Neuronal stem cell (in vitro differentiated cells): ENCODE results near the gene CARMIL1.

ENCODE experiments used
- DNase-seq: peaks from one replicate; pipeline ENCODE4 v3.0.0-alpha.2; 2013; ENCODE audit warnings: low spot score
- H2AFZ ChIP-seq: one replicate; pipeline ENCODE4 v1.6.1; 2013; ENCODE audit warnings: mild to moderate bottlenecking, low read length, inconsistent platforms
- H2AK5ac ChIP-seq: 2 replicates; pipeline ENCODE4 v1.6.1; 2013; ENCODE audit warnings: low read depth, mild to moderate bottlenecking, inconsistent platforms, low read length, moderate library complexity, mixed read lengths
- H2BK120ac ChIP-seq: 2 replicates; pipeline ENCODE4 v1.6.1; 2013; ENCODE audit warnings: low read depth, mild to moderate bottlenecking, inconsistent platforms, low read length, moderate library complexity, mixed read lengths
- H2BK12ac ChIP-seq: one replicate; pipeline ENCODE4 v1.6.1; 2013; ENCODE audit warnings: low read length, inconsistent platforms
- H2BK15ac ChIP-seq: 2 replicates; pipeline ENCODE4 v1.6.1; 2013; ENCODE audit warnings: mild to moderate bottlenecking, low read length, inconsistent platforms, mixed read lengths
- H2BK5ac ChIP-seq: one replicate; pipeline ENCODE4 v1.6.1; 2013; ENCODE audit warnings: inconsistent platforms, mild to moderate bottlenecking, low read length, moderate library complexity
- H3K14ac ChIP-seq: one replicate; pipeline ENCODE4 v1.6.1; 2013; ENCODE audit warnings: low read length, inconsistent platforms
- H3K18ac ChIP-seq: 2 replicates; pipeline ENCODE4 v1.6.1; 2013; ENCODE audit warnings: low read length, inconsistent platforms
- H3K23ac ChIP-seq: 2 replicates; pipeline ENCODE4 v1.6.1; 2013; ENCODE audit warnings: low read depth, mild to moderate bottlenecking, mixed read lengths, low read length, inconsistent platforms; ENCODE audit not compliant: poor library complexity
- H3K27ac ChIP-seq: replicated peaks from 3 replicates; pipeline ENCODE4 v1.5.1; 2013; ENCODE audit warnings: low read length, inconsistent platforms
- H3K27me3 ChIP-seq, 3 experiments: 2 replicates each; pipeline ENCODE4 v1.6.1; 2013; ENCODE audit warnings: low read length in 3 of 3, mild to moderate bottlenecking in 2 of 3, inconsistent platforms in 1 of 3, low read depth in 1 of 3, mixed read lengths in 1 of 3, moderate library complexity in 1 of 3; ENCODE audit not compliant: control insufficient read depth in 3 of 3, insufficient read depth in 3 of 3
- H3K36me3 ChIP-seq, 2 donors: replicated peaks in 1 of 2; 2 replicates each; pipeline ENCODE4 v1.6.1; 2013; ENCODE audit warnings: low read length in 2 of 2; ENCODE audit not compliant: control insufficient read depth in 2 of 2, insufficient read depth in 2 of 2
- H3K4ac ChIP-seq: 2 replicates; pipeline ENCODE4 v1.6.1; 2013; ENCODE audit warnings: inconsistent platforms, mild to moderate bottlenecking, low read length, moderate library complexity
- H3K4me1 ChIP-seq, 2 donors: 1 replicate in 1 of 2; 2 replicates in 1 of 2; pipeline ENCODE4 v1.6.1; 2013; ENCODE audit warnings: low read length in 2 of 2, low read depth in 1 of 2; ENCODE audit not compliant: control insufficient read depth in 2 of 2, insufficient read depth in 1 of 2
- H3K4me2 ChIP-seq: one replicate; pipeline ENCODE4 v1.6.1; 2013; ENCODE audit warnings: mild to moderate bottlenecking, low read length, inconsistent platforms; ENCODE audit not compliant: insufficient read depth, poor library complexity, severe bottlenecking
- H3K4me3 ChIP-seq, 2 donors: 2 replicates each; pipeline ENCODE4 v1.5.1; 2013; ENCODE audit warnings: low read length in 2 of 2, mild to moderate bottlenecking in 2 of 2, inconsistent platforms in 1 of 2, moderate library complexity in 1 of 2
- H3K79me1 ChIP-seq: one replicate; pipeline ENCODE4 v1.6.1; 2013; ENCODE audit warnings: low read depth, mild to moderate bottlenecking, inconsistent platforms, low read length, moderate library complexity
- H3K9ac ChIP-seq: one replicate; pipeline ENCODE4 v1.6.1; 2013; ENCODE audit warnings: mild to moderate bottlenecking, low read depth, low read length, inconsistent platforms; ENCODE audit not compliant: poor library complexity
- H3K9me3 ChIP-seq, 2 donors: replicated peaks in 1 of 2; 2 replicates each; pipeline versions ENCODE3 to v1.6.1; 2013; ENCODE audit warnings: low read length in 2 of 2, mild to moderate bottlenecking in 2 of 2, inconsistent platforms in 1 of 2, low read depth in 1 of 2, mixed read lengths in 1 of 2, moderate library complexity in 1 of 2; ENCODE audit not compliant: control insufficient read depth in 2 of 2, insufficient read depth in 1 of 2
- H4K8ac ChIP-seq: one replicate; pipeline ENCODE4 v1.6.1; 2013; ENCODE audit warnings: low read depth, mild to moderate bottlenecking, inconsistent platforms, low read length, moderate library complexity
- H4K91ac ChIP-seq: one replicate; pipeline ENCODE4 v1.6.1; 2013; ENCODE audit warnings: low read length, low read depth, mild to moderate bottlenecking, inconsistent platforms; ENCODE audit not compliant: poor library complexity
- WGBS, 2 donors: extraction: QIAGEN DNeasy Blood & Tissue Kit; methylation state at CpG; one replicate each; pipeline ENCODE4 v1.1.7; 2013; ENCODE audit warnings: missing lambda C conversion rate in 2 of 2, mixed read lengths in 1 of 2; ENCODE audit not compliant: insufficient read length in 2 of 2, insufficient replicate concordance in 1 of 2; ENCODE audit errors: extremely low coverage in 2 of 2; 5-methylcytosine and 5-hydroxymethylcytosine counted together

CARMIL1 gene

GRCh38 chr6:25427549-25427948, 148.4 kb downstream of the CARMIL1 start:
- Histone ChIP-seq H3K36me3 (no peaks in the 10 kb centered on the region), H3K4me3 (no peak overlapping the region), H2BK120ac (no peak overlapping the region), H2AFZ (no peak overlapping the region), H3K9ac (no peak overlapping the region), H4K91ac (no peak overlapping the region), H3K18ac (no peak overlapping the region), H3K4me2 (no peak overlapping the region), H3K23ac (no peak overlapping the region), H3K14ac (no peak overlapping the region), H3K27me3 (no peaks in the 10 kb centered on the region), H3K4ac (no peak overlapping the region), H2BK5ac (no peak overlapping the region), H3K9me3 (no peaks in the 10 kb centered on the region), H4K8ac (no peak overlapping the region), H2AK5ac (no peak overlapping the region), H2BK15ac (no peak overlapping the region), H2BK12ac (no peak overlapping the region), H3K79me1 (no peaks in the 10 kb centered on the region), H3K4me1 (peaks cover 0 to 7% of the 10 kb centered on the region in 2 donors), H3K27ac (no peak overlapping the region)
- WGBS, 2 donors: no CpG with 5 or more reads among the region's 2 CpGs
- DNase-seq: no peak

GRCh38 chr6:25428758-25429317, 149.7 kb downstream of the CARMIL1 start:
- WGBS, 2 donors: no CpG with 5 or more reads among the region's 1 CpG
- Histone ChIP-seq H2BK120ac (no peak overlapping the region), H3K4ac (no peak overlapping the region), H3K4me1 (peaks cover 1 to 7% of the 10 kb centered on the region in 2 donors), H2BK5ac (no peak overlapping the region), H2BK12ac (no peak overlapping the region), H3K36me3 (no peaks in the 10 kb centered on the region), H3K27me3 (no peaks in the 10 kb centered on the region), H2AFZ (no peak overlapping the region), H3K23ac (no peak overlapping the region), H3K14ac (no peak overlapping the region), H3K9me3 (no peaks in the 10 kb centered on the region), H3K79me1 (no peaks in the 10 kb centered on the region), H4K8ac (no peak overlapping the region), H2BK15ac (no peak overlapping the region), H3K18ac (no peak overlapping the region), H3K4me2 (no peak overlapping the region), H3K9ac (no peak overlapping the region), H2AK5ac (no peak overlapping the region), H3K4me3 (no peak overlapping the region), H3K27ac (no peak overlapping the region), H4K91ac (no peak overlapping the region)
- DNase-seq: no peak

- no peak overlapping the region for H3K18ac ChIP-seq
- H2BK120ac ChIP-seq: no peak overlapping the region
- H2AK5ac ChIP-seq: no peak overlapping the region
- H3K9me3 ChIP-seq: no peaks in the 10 kb centered on the region
- H3K36me3 ChIP-seq: no peaks in the 10 kb centered on the region
- no peak overlapping the region for H3K27ac ChIP-seq
- no peak overlapping the region for H2BK15ac ChIP-seq
- H3K4me3 ChIP-seq: no peak overlapping the region
- no peak overlapping the region for H3K23ac ChIP-seq
- no peak overlapping the region for H2AFZ ChIP-seq
- H4K91ac ChIP-seq: no peak overlapping the region
- H3K9ac ChIP-seq: no peak overlapping the region
- no peak overlapping the region for H3K14ac ChIP-seq
- no peak overlapping the region for H2BK5ac ChIP-seq
- no peak overlapping the region for H3K4me2 ChIP-seq
- no CpG with 5 or more reads among the region's 7 CpGs for WGBS, 2 donors
- H3K4me1 ChIP-seq: peaks cover 1 to 7% of the 10 kb centered on the region in 2 donors
- no peak overlapping the region for H4K8ac ChIP-seq
- no peak for DNase-seq
- H3K4ac ChIP-seq: no peak overlapping the region
- no peaks in the 10 kb centered on the region for H3K27me3 ChIP-seq
- H3K79me1 ChIP-seq: no peaks in the 10 kb centered on the region
- H2BK12ac ChIP-seq: no peak overlapping the region
Measured at GRCh38 chr6:25431306-25431974, 152.3 kb downstream of the CARMIL1 start.

- DNase-seq: no peak
- Histone ChIP-seq H2BK12ac (no peak overlapping the region), H2BK15ac (no peak overlapping the region), H3K27ac (no peak overlapping the region), H3K18ac (no peak overlapping the region), H3K4me2 (no peak overlapping the region), H4K8ac (no peak overlapping the region), H3K4ac (no peak overlapping the region), H2BK5ac (no peak overlapping the region), H3K23ac (no peak overlapping the region), H3K9ac (no peak overlapping the region), H3K14ac (no peak overlapping the region), H2BK120ac (no peak overlapping the region), H3K4me1 (peaks cover 1 to 7% of the 10 kb centered on the region in 2 donors), H3K36me3 (no peaks in the 10 kb centered on the region), H2AK5ac (no peak overlapping the region), H2AFZ (no peak overlapping the region), H4K91ac (no peak overlapping the region), H3K27me3 (no peaks in the 10 kb centered on the region), H3K9me3 (no peaks in the 10 kb centered on the region), H3K79me1 (no peaks in the 10 kb centered on the region), H3K4me3 (no peak overlapping the region)
- WGBS, 2 donors: no CpG with 5 or more reads among the region's 3 CpGs
Measured at GRCh38 chr6:25431975-25432307, 152.8 kb downstream of the CARMIL1 start.
